Renal cortical epithelial cell (primary cell): ENCODE measurements around the gene PGPEP1. TPM values are rescaled to one million over a fixed set of nuclear protein-coding genes. Genes with fewer than 3 reads are reported as not detected.
A peak's percentile ranks its signal among the peaks of the same experiment; 100 is the strongest.
"Not testable (repeated sequence)": the region's sequence is repeated elsewhere in the genome, so short reads cannot be mapped to it uniquely, and the experiment has no call there.

Source experiments
- DNase-seq: peaks from one replicate; pipeline ENCODE4 v3.0.0-alpha.2; 2011; ENCODE audit warnings: low read depth
- total RNA-seq: library from RNA; depleted of rRNA; stranded (reverse); fragments of >200 nt; gene quantifications from 2 replicates; pipeline ENCODE4 v1.2.3, GENCODE V29; 2014

PGPEP1 gene
- total RNA-seq, 1 donor from 2014 or later: 33.2 TPM

- not testable (repeated sequence) for DNase-seq
Observed at GRCh38 chr19:18364277-18364825, 24.0 kb downstream of the PGPEP1 start.

DNA sequence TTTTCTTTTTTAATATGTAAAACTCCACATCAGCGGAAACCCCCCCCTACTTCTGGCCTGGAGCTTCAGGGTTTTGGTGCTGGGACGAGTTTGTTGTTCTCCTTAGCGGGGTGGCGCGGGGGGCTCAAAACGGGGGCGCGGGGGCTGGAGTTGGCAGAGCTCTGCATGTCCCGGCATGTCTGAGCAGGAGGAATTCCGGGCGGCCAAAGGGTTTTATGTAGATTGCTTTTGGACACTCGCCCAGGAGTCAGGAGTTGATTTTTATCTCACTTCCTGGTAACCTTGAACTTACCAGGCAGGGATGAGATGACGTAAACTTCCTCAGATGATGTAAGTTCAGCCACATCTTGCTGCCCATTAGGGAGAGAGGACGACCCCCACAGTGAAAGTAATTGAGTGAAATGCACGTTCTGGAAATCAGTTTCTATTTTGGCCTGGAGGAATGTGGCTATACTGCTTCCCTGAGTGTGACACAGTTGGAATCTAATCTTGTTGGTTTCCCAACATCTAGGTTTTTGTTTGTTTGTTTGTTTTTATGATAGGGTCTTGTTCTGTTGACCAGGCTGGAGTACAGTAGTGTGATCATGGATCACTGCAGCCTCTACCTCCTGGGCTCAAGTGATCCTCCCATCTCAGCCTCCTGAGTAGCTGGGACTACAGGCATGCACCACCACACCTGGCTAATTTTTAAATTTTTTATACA is 24.6 kb downstream of the PGPEP1 start:
- DNase-seq: peak; percentile 100

DNA sequence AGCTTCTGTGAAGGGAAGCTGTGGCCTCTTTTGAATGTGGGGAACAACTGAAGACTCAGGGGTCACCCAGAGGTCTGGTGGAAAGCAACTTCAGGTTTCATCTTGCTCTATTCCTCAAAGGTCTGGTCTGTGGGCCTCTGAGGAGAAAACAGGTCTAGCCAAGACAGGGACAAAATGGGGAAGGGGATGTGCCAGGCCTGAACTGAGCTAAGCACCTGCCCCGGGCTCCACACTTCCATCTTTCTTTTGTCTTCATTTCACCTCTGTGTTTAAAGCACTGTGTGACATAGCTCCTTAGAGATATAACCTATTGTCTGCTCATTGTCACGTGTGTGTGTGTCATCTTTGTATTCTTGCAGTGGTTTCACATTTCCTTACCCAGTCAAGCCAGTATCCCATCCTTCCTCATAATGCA is 25.6 kb downstream of the PGPEP1 start:
- DNase-seq: peak; percentile 32

DNA sequence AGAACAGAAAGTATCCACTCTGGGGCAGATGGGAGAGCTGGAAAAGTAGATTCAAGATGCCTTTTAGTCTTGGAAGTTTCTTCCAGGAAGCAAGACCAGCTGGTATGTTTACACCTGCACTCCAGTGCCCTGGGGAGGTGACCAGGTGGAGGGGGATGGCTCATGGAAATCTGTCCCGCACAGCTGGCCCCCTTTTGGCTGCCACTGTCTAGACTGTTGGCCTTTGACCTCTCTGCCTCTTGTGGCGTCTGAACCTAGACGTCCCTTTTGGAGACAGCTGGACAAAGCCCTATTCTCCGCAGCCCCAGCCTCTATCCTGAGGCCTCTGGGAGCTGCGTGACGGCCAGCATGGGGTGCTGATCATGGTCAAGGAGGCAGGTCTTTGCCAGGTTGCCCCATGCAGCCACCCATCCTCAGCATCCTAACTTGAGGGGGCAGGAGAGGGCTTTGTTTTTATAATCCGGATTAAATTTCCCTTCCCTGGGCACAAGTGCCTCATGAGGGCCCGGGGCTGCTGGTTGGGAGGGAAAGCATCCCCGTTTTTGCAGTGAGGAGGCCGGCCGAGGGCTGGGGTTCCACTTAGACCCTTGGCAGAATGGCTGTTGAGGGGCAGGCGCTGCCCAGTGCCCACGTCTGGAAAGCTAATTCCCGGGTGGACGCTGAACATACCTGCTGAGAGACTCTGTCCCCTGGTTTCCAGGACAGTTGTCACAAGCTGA is 28.3 kb downstream of the PGPEP1 start:
- no peak for DNase-seq

- no peak for DNase-seq
Observed at GRCh38 chr19:18373407-18373891, 33.1 kb downstream of the PGPEP1 start.

DNA sequence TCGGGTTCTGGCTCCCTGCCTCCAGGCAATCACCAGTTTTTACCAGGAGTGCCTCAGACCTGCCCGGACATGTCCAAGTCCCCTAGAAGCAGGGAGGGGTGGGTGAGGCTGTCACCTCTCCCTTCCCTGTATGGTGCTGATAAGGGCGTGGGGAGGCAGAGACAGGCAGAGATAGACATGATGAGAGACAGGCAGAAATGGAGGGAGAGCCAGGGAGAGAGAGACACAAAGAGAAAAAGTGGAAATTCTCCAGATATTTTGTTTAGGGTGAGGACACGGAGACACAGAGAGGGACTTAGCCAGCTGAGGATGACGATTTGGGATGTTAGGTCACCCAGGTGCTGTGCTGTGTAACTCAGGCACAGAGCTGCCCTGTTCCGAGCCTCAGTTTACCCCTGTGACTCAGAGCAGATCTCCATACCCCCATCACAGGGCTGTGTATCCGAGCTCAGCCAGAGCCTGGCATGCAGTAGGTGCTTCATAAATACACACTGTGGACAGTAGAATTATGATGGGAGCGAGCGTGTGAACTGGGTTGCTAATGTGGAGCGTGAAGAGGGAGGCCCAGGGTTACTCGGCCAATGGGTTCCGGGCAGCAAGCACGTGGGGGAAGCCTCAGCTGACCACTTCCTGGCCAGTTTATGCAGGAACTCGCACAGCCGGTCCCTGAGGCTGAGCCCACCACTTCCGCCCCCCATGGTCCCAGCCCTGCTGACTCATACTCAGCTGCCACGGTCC is 33.7 kb downstream of the PGPEP1 start:
- DNase-seq: peak; percentile 97

GRCh38 chr19:18377026-18377425 is 36.6 kb downstream of the PGPEP1 start:
- no peak for DNase-seq

- DNase-seq: peak; percentile 70
Observed at GRCh38 chr19:18379803-18380747, 39.7 kb downstream of the PGPEP1 start.

DNA sequence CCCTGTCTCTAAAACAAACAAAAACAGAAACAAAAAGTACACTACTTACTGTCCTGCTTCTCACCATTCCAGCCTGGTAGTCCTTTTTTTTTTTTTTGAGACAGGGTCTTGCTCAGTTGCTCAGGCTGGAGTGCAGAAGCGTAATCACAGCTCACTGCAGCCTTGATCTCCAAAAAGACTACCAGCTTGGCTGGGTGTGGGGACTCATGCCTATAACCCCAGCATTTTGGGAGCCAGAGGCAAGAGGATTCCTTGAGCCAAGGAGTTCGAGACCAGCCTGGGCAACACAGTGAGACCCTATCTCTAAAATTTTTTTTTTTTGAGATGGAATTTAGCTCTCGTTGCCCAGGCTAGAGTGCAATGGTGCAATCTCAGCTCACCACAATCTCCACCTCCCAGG is 40.4 kb downstream of the PGPEP1 start:
- no peak for DNase-seq

DNA sequence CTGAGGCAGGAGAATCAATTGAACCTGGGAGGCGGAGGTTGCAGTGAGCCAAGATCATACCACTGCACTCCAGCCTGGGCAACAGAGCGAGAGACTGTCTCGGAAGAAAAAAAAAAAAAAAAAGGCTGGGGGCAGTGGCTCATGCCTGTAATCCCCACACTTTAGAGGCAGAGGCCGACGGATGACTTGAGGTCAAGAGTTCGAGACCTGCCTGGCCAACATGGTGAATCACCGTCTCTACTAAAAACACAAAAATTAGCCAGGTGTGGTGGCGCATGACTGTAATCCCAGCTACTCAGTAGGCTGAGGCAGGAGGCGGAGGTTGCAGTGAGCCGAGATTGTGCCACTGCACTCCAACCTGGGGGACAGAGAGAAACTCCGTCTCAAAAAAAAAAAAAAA is 43.2 kb downstream of the PGPEP1 start:
- DNase-seq: peak; percentile 61

GRCh38 chr19:18384775-18385174 is 44.4 kb downstream of the PGPEP1 start:
- DNase-seq: no peak

DNA sequence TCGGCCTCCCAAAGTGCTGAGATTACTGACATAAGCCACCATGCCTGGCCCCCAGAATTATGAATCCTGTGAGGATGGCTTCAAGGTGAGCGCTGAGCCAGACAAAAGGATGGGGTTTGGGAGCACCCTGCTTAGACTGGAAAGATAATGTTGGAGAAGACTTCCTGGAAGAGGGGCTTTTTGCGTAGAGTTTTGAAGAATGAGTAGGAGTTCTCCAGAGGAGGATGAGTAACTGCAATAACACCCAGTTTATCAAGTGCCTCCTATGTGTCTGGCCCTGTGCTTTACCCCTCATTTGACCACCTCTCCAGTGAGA is 44.9 kb downstream of the PGPEP1 start:
- DNase-seq: no peak

DNA sequence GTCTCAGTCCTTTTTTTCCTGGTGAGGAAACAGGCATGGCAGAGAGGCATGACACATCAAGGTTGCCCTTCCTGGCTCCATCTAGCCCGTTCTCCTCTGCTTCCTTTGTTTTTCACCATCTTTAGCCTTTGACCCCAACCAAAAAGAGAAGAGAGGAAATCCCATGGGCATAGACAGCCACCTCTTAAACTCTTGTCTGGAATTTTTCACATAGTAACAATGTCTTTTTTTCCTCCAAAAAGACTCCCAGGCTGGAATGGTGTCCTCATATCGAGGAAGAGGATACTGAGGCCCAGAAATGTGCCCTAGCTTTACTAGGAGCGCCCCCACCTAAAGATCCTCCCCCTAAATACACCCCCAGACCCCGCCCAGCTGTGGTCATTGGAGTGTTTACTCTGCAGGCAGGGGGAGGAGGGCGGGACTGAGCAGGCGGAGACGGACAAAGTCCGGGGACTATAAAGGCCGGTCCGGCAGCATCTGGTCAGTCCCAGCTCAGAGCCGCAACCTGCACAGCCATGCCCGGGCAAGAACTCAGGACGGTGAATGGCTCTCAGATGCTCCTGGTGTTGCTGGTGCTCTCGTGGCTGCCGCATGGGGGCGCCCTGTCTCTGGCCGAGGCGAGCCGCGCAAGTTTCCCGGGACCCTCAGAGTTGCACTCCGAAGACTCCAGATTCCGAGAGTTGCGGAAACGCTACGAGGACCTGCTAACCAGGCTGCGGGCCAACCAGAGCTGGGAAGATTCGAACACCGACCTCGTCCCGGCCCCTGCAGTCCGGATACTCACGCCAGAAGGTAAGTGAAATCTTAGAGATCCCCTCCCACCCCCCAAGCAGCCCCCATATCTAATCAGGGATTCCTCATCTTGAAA is 45.5 kb downstream of the PGPEP1 start, which contains the start of gene GDF15:
TSS of gene GDF15 (plus strand) at position 484 of the 868 bp plus-strand sequence. CDS start at position 516, 32 bp downstream.
- peak; percentile 90 for DNase-seq

- peak; percentile 53 for DNase-seq
Observed at GRCh38 chr19:18386543-18387271, 46.3 kb downstream of the PGPEP1 start.

- no peak for DNase-seq
Observed at GRCh38 chr19:18388100-18388959, 47.9 kb downstream of the PGPEP1 start.

GRCh38 chr19:18388960-18389725 is 48.7 kb downstream of the PGPEP1 start:
- no peak for DNase-seq

DNA sequence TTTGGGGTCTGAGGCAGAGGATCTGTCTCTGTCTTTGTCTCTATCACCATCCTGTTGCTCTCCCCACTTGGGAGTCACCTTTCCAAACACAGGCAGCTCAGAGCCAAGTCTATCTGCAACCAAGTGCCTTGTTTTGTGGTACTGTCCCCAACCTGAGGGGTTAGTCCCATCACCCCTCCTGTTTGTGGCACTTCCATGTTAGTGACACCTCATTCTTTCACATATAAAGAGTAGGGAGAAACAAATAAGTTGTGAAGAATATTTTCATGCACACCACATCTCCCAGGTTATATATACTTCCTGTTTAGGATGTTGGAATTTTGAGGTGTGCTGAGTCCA is 49.3 kb downstream of the PGPEP1 start:
- no peak for DNase-seq
